A673 (cell line): ENCODE results near the gene TNFSF10.

ENCODE experiments used
- EZH2 ChIP-seq: fragments of 200-600 bp; sonication (generic); IDR thresholded peaks from 2 replicates; pipeline ENCODE4 v1.6.1; 2017; ENCODE audit warnings: borderline replicate concordance, low read depth, mild to moderate bottlenecking, mixed read lengths, antibody characterized with exemption, low read length; ENCODE audit not compliant: poor library complexity, severe bottlenecking
- TF ChIP-seq, protein P1 (sequence below): fragments of 300-800, 200-600 bp; sonication (generic); conservative IDR thresholded peaks from 2 replicates; pipeline ENCODE4 v1.5.1; 2017; ENCODE audit warnings: low read depth, mild to moderate bottlenecking, antibody characterized with exemption, low read length, moderate library complexity, mixed read lengths

GRCh38 chr3:172530566-172530965 is 7.3 kb upstream of the TNFSF10 start:
- TF ChIP-seq, protein P1, sequence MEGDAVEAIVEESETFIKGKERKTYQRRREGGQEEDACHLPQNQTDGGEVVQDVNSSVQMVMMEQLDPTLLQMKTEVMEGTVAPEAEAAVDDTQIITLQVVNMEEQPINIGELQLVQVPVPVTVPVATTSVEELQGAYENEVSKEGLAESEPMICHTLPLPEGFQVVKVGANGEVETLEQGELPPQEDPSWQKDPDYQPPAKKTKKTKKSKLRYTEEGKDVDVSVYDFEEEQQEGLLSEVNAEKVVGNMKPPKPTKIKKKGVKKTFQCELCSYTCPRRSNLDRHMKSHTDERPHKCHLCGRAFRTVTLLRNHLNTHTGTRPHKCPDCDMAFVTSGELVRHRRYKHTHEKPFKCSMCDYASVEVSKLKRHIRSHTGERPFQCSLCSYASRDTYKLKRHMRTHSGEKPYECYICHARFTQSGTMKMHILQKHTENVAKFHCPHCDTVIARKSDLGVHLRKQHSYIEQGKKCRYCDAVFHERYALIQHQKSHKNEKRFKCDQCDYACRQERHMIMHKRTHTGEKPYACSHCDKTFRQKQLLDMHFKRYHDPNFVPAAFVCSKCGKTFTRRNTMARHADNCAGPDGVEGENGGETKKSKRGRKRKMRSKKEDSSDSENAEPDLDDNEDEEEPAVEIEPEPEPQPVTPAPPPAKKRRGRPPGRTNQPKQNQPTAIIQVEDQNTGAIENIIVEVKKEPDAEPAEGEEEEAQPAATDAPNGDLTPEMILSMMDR = no peak
- TF ChIP-seq EZH2 = no peak
